H9 (cell line): ENCODE measurements around the gene MICU2. TPM values are rescaled to one million over a fixed set of nuclear protein-coding genes. Genes with fewer than 3 reads are reported as not detected.
A peak's percentile ranks its signal among the peaks of the same experiment; 100 is the strongest.
"Not testable (repeated sequence)": the region's sequence is repeated elsewhere in the genome, so short reads cannot be mapped to it uniquely, and the experiment has no call there.

Experiments used
- DNase-seq: peaks from one replicate; pipeline ENCODE4 v3.0.0-alpha.2; 2017
- H2AFZ ChIP-seq: one replicate; pipeline ENCODE4 v1.6.1; 2013; ENCODE audit warnings: mild to moderate bottlenecking, low read length, control low read depth, moderate library complexity
- H2AK5ac ChIP-seq: 2 replicates; pipeline ENCODE4 v1.6.1; 2013; ENCODE audit warnings: low read length, control low read depth, mixed read lengths; ENCODE audit not compliant: insufficient read length
- H2BK120ac ChIP-seq: one replicate; pipeline ENCODE4 v1.6.1; 2013; ENCODE audit warnings: low read depth, mild to moderate bottlenecking, low read length, control low read depth, inconsistent platforms; ENCODE audit not compliant: poor library complexity, severe bottlenecking
- H2BK12ac ChIP-seq: 2 replicates; pipeline ENCODE4 v1.6.1; 2013; ENCODE audit warnings: low read length, control low read depth, mixed read lengths, low read depth; ENCODE audit not compliant: insufficient read length
- H2BK15ac ChIP-seq: 2 replicates; pipeline ENCODE4 v1.6.1; 2013; ENCODE audit warnings: low read depth, low read length, control low read depth
- H2BK20ac ChIP-seq: one replicate; pipeline ENCODE4 v1.6.1; 2013; ENCODE audit warnings: low read depth, mild to moderate bottlenecking, low read length, control low read depth, inconsistent platforms; ENCODE audit not compliant: poor library complexity, severe bottlenecking
- H2BK5ac ChIP-seq: 2 replicates; pipeline ENCODE4 v1.6.1; 2013; ENCODE audit warnings: low read length, control low read depth, mixed read lengths; ENCODE audit not compliant: insufficient read length
- H3K14ac ChIP-seq: 2 replicates; pipeline ENCODE4 v1.6.1; 2013; ENCODE audit warnings: low read length, control low read depth; ENCODE audit not compliant: insufficient read depth
- H3K18ac ChIP-seq: 2 replicates; pipeline ENCODE4 v1.6.1; 2013; ENCODE audit warnings: low read depth, mild to moderate bottlenecking, mixed read lengths, low read length, control low read depth; ENCODE audit not compliant: insufficient read length
- H3K23ac ChIP-seq: 2 replicates; pipeline ENCODE4 v1.6.1; 2013; ENCODE audit warnings: low read length, control low read depth, mixed read lengths, low read depth; ENCODE audit not compliant: insufficient read length
- H3K23me2 ChIP-seq: 2 replicates; pipeline ENCODE4 v1.6.1; 2013; ENCODE audit warnings: low read depth, mild to moderate bottlenecking, mixed read lengths, low read length, control low read depth; ENCODE audit not compliant: insufficient read length, poor library complexity, severe bottlenecking
- H3K27ac ChIP-seq: 2 replicates; pipeline ENCODE4 v1.5.1; 2013; ENCODE audit warnings: low read length, control low read depth, mixed read lengths, low read depth; ENCODE audit not compliant: insufficient read length
- H3K27me3 ChIP-seq: 2 replicates; pipeline ENCODE4 v1.6.1; 2013; ENCODE audit warnings: low read length, control low read depth, inconsistent platforms; ENCODE audit not compliant: insufficient read depth
- H3K4ac ChIP-seq: 2 replicates; pipeline ENCODE4 v1.6.1; 2013; ENCODE audit warnings: low read depth, mild to moderate bottlenecking, control low read depth, inconsistent platforms, low read length, moderate library complexity
- H3K4me1 ChIP-seq: 2 replicates; pipeline ENCODE4 v1.6.1; 2013; ENCODE audit warnings: low read length, control low read depth, inconsistent platforms; ENCODE audit not compliant: insufficient read depth
- H3K4me2 ChIP-seq: 2 replicates; pipeline ENCODE4 v1.6.1; 2013; ENCODE audit warnings: low read length, control low read depth, mixed read lengths; ENCODE audit not compliant: insufficient read length, insufficient read depth
- H3K56ac ChIP-seq: 2 replicates; pipeline ENCODE4 v1.6.1; 2013; ENCODE audit warnings: low read depth, mild to moderate bottlenecking, mixed read lengths, low read length, control low read depth; ENCODE audit not compliant: insufficient read length
- H3K79me1 ChIP-seq: 2 replicates; pipeline ENCODE4 v1.6.1; 2013; ENCODE audit warnings: low read depth, mild to moderate bottlenecking, moderate library complexity, low read length, control low read depth, inconsistent platforms; ENCODE audit not compliant: insufficient read depth, poor library complexity, severe bottlenecking
- H3K79me2 ChIP-seq: 2 replicates; pipeline ENCODE4 v1.6.1; 2013; ENCODE audit warnings: low read length, control low read depth, inconsistent platforms; ENCODE audit not compliant: insufficient read depth
- H3K9ac ChIP-seq: 2 replicates; pipeline ENCODE4 v1.6.1; 2013; ENCODE audit warnings: low read length, control low read depth, mixed read lengths; ENCODE audit not compliant: insufficient read length; ENCODE audit errors: extremely low read depth
- H3K9me3 ChIP-seq: one replicate; pipeline ENCODE4 v1.6.1; 2013; ENCODE audit warnings: low read depth, low read length, inconsistent platforms; ENCODE audit not compliant: control insufficient read depth
- H3T11ph ChIP-seq: one replicate; pipeline ENCODE4 v1.6.1; 2013; ENCODE audit warnings: mild to moderate bottlenecking, low read length, control low read depth, inconsistent platforms
- H4K20me1 ChIP-seq: one replicate; pipeline ENCODE4 v1.6.1; 2013; ENCODE audit not compliant: control insufficient read depth, insufficient read length, insufficient read depth
- H4K5ac ChIP-seq: 2 replicates; pipeline ENCODE4 v1.6.1; 2013; ENCODE audit warnings: low read depth, mild to moderate bottlenecking, mixed read lengths, low read length, control low read depth; ENCODE audit not compliant: insufficient read length
- H4K8ac ChIP-seq: replicated peaks from 2 replicates; pipeline ENCODE4 v1.6.1; 2013; ENCODE audit warnings: low read length, control low read depth, mixed read lengths, low read depth; ENCODE audit not compliant: insufficient read length
- H4K91ac ChIP-seq: 2 replicates; pipeline ENCODE4 v1.6.1; 2013; ENCODE audit warnings: low read depth, mild to moderate bottlenecking, moderate library complexity, mixed read lengths, low read length, control low read depth; ENCODE audit not compliant: insufficient read length
- H3K27ac Mint-ChIP-seq, 3 experiments: 2 replicates in 2 of 3; 3 replicates in 1 of 3; pipeline ENCODE4 v1.8.0; 2020 to 2021; ENCODE audit warnings: mixed read lengths in 3 of 3, mild to moderate bottlenecking in 1 of 3, moderate library complexity in 1 of 3
- H3K27me3 Mint-ChIP-seq: 2 replicates; pipeline ENCODE4 v1.8.0; 2021; ENCODE audit warnings: low read depth, mild to moderate bottlenecking, moderate library complexity, mixed read lengths
- H3K36me3 Mint-ChIP-seq, 3 experiments: 2 replicates in 2 of 3; 3 replicates in 1 of 3; pipeline ENCODE4 v1.8.0; 2020 to 2021; ENCODE audit warnings: low read depth in 3 of 3, mixed read lengths in 3 of 3; ENCODE audit not compliant: insufficient read depth in 1 of 3
- H3K4me1 Mint-ChIP-seq, 2 experiments: 2 replicates each; pipeline ENCODE4 v1.8.0; 2020; ENCODE audit warnings: mixed read lengths in 2 of 2
- H3K4me3 Mint-ChIP-seq, 2 experiments: 2 replicates in 1 of 2; 3 replicates in 1 of 2; pipeline ENCODE4 v1.8.0; 2020 to 2021; ENCODE audit warnings: mild to moderate bottlenecking in 2 of 2, mixed read lengths in 2 of 2, moderate library complexity in 1 of 2
- H3K9me3 Mint-ChIP-seq, 2 experiments: 2 replicates in 1 of 2; 3 replicates in 1 of 2; pipeline ENCODE4 v1.8.0; 2020; ENCODE audit warnings: mild to moderate bottlenecking in 2 of 2, mixed read lengths in 2 of 2, moderate library complexity in 1 of 2
- WGBS: extraction: QIAGEN DNeasy Blood & Tissue Kit; methylation state at CpG from one replicate; pipeline ENCODE4 v1.1.7; 2013; ENCODE audit warnings: missing lambda C conversion rate, low lambda C conversion rate, mixed read lengths; ENCODE audit not compliant: insufficient read length; ENCODE audit errors: extremely low coverage; 5-methylcytosine and 5-hydroxymethylcytosine counted together
- total RNA-seq: library from RNA; stranded (reverse); gene quantifications from 2 replicates; pipeline ENCODE4 v1.2.1, GENCODE V29; 2021

The MICU2 gene
- total RNA-seq, 1 experiment from 2014 or later, result 38.4 TPM

DNA sequence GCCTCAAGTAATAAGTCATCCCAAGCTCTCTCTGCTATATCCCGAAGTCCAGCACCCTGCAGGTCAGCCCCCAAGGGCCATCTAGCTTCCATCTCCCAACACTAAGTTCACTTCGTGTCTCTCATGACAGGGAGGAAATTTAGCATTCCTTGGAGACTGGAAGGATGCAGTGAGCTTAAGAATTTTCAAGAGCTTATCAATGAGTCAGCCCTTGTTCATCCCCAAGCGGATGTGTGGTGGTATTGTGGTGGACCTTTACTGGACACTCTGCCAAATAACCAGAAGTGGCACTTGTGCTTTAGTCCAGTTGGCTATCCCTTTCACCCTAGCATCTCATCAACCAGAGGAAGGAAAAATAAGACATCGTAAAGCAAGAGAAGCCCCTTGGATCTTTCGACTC lies 15.6 kb downstream of the MICU2 start:
- not testable (repeated sequence) for H2BK12ac ChIP-seq, H3K27me3 Mint-ChIP-seq, H3K27ac ChIP-seq, H3K79me2 ChIP-seq, H3K9ac ChIP-seq, H3K79me1 ChIP-seq, H2BK120ac ChIP-seq, H3K4me1 ChIP-seq, H3K4me3 Mint-ChIP-seq, H4K5ac ChIP-seq, H2AK5ac ChIP-seq, H3K9me3 ChIP-seq, H3K23ac ChIP-seq, H2BK15ac ChIP-seq, H3T11ph ChIP-seq, H3K56ac ChIP-seq, DNase-seq, H3K4me2 ChIP-seq, H4K91ac ChIP-seq, H3K23me2 ChIP-seq, H2BK20ac ChIP-seq, H4K20me1 ChIP-seq, H3K14ac ChIP-seq, H3K27me3 ChIP-seq, H4K8ac ChIP-seq, H3K4ac ChIP-seq, H2BK5ac ChIP-seq, H3K18ac ChIP-seq, H2AFZ ChIP-seq
- Mint-ChIP-seq H3K27ac (peak overlapping the region in 2 of 3 experiments; percentile 13 to 88; a peak in 1 of 7 replicates), H3K4me1 (peaks cover 16 to 27% of the 10 kb centered on the region in 2 experiments), H3K9me3 (peaks cover 22 to 26% of the 10 kb centered on the region in 2 experiments), H3K36me3 (peaks cover 11 to 29% (median 28%) of the 10 kb centered on the region in 3 experiments; a peak in 6 of 7 replicates)
- WGBS, result no CpG with 5 or more reads among the region's 5 CpGs
